Measurements from ENCODE around the gene ARHGAP10.

The ARHGAP10 gene

DNA sequence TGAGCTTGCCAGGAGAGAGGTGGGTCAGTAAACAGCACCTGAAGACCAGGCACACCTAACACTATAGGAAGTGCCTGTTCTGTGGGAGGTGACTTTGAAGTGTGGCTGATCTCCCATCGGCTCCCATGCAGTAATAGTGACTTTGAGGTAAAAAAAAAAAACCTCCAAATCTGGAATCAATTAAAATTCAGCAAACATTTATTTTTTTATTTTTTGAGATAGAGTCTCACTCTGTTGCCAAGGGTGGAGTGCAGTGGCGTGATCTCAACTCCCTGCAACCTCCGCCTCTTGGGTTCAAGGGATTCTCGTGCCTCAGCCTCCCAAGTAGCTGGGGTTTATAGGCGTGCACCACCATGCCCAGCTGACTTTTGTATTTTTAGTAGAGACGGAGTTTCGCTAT is 32.4 kb downstream of the ARHGAP10 start:
- intact Hi-C loops (cut with DNase I): no loop called here
- no peak for DNase-seq

DNA sequence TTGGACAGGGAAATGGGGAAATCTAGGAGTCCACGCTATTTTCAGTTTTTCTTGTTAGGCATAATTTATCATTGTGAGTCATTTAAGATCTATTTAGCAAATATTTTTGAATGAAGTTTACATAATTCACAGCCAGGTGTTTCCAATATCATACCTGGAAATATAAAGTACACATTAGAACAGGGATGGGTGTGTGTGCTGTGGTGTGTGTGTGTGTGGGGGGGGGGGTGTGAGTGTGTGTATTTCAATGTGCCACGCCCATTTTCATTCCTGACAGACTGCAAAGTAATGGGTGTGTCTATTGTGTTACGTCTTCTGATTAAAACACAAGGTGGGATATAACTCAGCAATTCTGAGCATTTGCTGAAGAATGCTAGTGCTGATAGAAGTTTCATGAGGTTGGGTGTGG is 33.2 kb downstream of the ARHGAP10 start:
- no peak for DNase-seq
- intact Hi-C loops (cut with DNase I): no loop called here

DNA sequence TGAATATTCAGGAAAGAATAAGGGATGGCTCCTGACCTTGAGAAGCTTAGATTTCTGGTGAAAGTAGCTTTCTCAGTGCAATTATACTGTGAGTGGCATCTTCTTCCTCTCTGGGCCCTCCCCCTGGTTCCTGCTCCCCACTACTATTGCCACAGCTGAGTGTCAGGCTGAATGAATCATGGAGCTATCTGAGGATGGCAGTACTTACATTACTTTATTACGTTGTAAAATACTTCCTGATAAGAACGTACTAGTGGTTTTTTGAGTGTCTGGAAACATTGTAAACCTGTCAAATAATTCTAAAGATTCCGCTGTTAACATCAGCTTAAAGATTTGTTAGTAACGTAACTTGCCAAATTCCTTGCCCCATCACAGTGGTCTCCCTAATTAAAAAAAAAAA is 36.2 kb downstream of the ARHGAP10 start:
- intact Hi-C loops (cut with DNase I): no loop called here

DNA sequence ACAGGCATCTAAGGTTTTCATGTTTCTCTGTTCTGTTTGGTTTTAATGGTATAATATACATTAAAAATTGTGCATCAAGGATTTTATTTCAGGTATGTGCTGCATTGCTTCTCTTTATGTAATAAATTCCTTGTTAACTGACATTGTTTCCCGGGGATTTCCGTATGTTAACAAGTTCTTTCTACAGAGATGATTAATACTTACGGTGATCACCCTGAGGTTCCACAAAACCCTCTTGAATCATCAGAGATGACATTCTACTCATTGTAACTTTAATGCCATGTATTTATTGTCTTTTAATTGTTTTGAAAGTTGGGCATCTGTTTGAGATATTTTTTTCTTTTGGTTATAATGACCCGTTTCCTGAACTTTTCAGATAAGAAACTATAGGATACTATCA is 37.5 kb downstream of the ARHGAP10 start:
- DNase-seq: no peak
- intact Hi-C loops (cut with DNase I): no loop called here

More for the DNA sequence above, 36.2 kb downstream of the ARHGAP10 start:
- DNase-seq: no peak

DNA sequence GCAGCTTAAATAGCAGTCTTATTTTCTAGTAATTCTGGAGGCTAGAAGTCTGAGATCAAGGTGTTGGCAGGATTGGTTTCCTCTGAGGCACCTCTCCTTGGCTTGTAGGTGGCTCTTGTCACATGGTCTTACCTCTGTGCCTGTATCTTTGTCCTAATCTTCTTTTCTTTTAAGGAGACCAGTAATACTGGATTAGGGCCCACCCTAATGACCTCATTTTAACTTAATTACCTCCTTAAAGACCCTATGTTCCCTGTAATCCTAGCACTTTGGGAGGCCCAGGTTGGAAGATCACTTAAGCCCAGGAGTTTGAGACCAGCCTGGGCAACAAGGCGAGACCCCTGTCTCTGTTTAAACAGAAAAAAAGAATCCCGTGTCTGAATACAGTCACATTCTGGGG is 38.9 kb downstream of the ARHGAP10 start:
- intact Hi-C loops (cut with DNase I): no loop called here
- no peak for DNase-seq

DNA sequence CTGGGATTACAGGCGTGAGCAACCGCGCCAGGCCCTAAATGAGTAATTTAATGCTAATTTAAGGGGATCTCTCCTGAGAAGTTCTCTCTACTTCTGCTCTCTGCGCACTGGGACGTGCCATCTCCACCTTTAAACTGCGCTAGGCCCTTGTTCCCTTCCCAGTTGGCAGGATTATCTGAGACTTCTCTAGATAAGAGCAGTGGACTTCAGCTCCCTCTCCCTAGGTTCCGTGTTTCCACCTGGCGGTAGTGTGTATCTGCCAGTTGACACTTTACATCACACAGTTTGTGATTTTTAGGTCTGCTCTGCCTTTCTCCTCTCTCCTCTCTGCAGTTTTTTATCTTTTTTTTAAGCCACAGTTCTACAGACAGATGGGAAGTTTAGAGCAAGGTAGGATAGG is 40.2 kb downstream of the ARHGAP10 start:
- intact Hi-C loops (cut with DNase I): no loop called here
- DNase-seq: no peak

DNA sequence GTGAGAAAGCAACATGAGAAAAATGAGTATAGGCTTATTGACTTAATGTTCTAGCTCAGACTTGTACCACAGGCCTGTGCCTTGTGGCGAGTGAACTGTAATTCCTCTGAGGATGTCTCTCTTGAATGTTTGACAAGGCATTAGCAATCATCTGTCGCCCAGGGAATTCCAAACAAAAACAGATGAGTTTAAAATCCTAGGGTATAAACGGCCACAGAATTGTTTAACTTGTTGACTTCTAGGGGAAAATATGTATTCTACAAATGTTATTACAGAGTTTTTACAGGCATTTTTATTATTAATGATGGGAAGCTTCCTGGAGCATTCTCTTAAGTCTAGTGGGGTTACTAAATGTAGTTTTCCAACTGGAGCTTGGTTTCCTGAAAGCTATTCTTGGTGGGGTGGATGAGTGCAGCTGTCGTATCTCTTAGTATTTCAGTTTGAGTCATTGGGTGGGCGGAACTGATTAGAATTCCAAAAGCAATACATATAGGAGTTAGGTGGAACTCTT is 40.6 kb downstream of the ARHGAP10 start:
- intact Hi-C loops (cut with DNase I): no loop called here

DNA sequence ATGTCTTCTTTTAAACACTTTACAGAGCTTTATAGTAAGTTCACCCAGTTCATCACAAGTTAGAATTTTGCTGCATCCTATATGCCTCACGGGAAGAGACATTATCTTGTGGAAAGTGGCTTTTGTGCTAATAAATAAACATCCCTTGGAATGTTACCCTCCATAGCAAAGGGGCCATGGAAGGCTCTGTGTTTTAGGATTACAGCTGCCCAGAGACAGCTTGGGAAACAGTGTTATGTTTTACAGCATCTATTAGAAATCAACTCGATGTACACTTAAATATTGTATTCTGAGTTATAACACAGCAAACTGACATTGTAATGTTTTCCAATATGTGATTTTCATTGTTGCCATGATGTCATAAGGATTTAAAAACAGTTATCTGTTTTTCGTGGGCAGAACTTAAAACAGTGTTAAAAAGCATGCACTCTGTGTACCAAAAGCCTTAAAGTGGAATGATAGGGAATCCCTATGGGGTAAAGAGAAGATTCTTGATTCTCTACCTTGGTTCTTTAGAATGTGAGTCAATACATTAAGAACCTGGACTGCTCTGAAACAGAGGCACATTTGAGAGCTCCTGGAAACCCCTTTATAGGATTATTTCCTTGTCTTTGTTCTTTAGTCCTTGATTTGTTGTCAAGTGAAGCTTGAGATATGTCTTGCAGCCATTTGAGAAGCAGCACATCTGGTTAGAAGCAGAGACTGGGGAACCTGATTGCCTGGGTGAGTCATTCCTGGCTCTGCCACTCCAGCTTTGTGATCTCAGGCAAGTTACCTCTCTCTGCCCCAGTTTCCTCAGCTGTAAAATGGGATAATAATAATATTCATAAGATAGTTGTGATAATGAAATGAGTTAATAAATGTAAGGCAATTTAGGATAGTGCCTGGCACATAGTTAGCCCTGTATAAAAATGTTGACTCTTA is 41.6 kb downstream of the ARHGAP10 start:
- intact Hi-C loops (cut with DNase I): no loop called here
- no peak for DNase-seq

More for the DNA sequence above, 40.6 kb downstream of the ARHGAP10 start:
- no peak for DNase-seq

DNA sequence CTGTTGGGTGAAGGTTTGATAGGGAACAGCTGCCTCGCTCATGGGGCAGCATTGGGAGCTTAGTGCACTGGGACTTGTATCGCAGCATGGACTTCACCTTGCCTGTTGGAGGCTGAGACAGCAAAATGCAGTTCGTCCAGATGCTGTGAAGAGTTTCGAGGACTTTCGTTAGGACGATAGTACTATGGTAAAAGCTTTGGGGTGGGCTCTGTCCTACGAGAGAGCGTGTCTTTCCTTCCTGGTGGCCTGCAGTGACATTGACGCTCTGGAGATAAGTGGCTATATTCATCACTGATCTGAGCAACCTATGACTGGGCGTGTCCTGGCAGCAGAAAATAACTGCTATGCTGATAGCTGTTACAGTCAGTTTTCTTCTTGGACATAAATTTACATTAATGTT is 44.8 kb downstream of the ARHGAP10 start:
- DNase-seq: no peak
- intact Hi-C loops (cut with DNase I): no loop called here

DNA sequence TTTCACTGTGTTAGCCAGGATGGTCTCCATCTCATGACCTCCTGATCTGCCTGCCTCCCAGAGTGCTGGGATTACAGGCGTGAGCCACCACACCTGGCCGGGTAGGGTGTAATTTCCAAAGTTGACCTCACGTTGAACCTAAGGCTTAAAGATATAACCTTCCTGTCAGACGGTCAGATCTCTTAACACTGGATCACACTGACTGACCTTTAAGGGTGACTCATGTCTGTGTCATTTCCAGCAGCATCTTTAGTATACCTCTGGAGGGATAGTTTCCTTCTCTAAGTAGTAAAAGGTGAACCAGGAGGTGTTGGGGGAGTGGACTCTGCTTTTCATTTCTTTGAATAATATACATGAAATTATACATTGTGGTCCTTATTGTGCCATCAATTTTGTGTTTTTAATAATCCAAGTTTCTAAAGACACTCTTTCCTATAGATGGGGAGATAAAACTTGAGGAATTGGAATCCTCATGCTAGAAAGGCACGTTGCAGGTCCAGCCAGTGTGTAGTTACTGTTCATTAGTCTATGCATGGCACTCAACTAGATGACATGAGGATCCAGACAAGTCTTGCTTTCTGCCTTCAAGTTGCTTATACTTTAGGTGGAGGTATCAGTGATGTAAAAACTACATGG is 45.7 kb downstream of the ARHGAP10 start:
- DNase-seq: no peak
- intact Hi-C loops (cut with DNase I): no loop called here

DNA sequence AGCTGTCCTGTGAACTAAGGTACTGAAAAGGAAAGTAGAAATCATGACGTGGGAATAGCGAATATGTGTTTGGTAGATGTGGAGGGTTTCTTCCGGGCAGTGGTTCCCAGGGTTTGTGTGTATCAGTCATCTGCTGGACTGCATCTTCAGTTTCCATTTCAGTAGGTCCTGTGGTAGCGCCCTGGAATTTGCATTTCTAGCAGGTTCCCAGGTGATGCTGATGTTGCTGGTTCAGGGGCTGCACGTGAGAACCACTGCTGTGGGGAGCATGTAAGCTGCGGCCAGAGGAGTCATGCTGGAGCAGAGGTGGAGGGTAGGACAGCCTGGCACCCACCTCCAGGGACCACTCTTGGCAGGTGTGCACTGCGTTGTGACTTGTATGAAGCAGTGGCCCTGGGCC is 47.1 kb downstream of the ARHGAP10 start:
- intact Hi-C loops (cut with DNase I): no loop called here

DNA sequence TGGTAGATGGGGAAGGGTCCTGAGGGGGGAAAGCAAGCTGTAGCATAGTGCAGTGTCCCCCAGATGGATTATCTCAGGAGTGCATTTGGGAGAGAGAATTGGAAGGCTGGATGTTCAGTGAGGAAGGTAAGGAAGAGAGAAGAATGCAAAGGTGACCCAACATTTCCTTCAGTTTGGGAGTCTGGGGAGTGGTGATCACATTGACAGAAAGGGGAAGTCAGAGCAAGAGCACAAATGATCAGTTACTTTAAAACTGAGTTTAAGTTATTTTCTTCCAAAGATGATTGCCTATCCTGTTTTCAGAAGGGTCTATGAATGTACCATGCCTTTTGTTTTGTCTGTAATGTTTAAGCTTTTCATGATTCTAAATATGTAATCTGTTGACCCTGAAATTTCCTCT is 47.6 kb downstream of the ARHGAP10 start:
- no peak for DNase-seq
- intact Hi-C loops (cut with DNase I): no loop called here

More for the DNA sequence above, 47.1 kb downstream of the ARHGAP10 start:
- no peak for DNase-seq

DNA sequence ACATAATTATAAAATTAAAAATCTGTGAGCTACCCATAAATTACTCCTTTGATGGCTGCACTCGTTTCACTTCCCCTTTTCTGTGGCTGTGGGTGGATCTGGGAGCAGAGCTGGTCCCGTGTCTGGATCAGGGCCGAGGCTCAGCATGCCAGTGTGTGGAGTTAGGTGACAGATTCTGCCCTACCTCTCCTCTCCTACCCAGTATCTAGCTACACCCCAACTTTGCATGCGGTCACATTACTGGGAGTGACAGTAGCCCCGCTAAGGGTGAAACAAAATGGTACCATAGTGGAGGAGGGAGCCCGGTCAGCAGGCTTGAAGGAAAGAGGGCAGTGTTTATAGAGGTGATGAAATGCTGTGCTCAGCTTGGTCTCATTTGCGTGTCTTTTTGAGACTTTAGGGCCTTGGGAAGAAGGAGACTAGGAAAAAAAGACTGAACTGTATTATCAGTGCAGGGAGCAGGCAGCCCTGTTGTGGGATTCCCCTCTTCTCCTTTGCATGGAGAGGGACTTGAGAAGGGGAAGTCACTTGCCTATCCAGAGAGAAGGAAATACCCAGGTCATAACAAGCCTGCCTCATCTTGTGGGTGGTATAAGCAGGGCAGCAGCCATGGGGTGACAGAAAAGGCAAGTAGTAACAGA is 48.4 kb downstream of the ARHGAP10 start:
- intact Hi-C loops (cut with DNase I): no loop called here
- DNase-seq: no peak

DNA sequence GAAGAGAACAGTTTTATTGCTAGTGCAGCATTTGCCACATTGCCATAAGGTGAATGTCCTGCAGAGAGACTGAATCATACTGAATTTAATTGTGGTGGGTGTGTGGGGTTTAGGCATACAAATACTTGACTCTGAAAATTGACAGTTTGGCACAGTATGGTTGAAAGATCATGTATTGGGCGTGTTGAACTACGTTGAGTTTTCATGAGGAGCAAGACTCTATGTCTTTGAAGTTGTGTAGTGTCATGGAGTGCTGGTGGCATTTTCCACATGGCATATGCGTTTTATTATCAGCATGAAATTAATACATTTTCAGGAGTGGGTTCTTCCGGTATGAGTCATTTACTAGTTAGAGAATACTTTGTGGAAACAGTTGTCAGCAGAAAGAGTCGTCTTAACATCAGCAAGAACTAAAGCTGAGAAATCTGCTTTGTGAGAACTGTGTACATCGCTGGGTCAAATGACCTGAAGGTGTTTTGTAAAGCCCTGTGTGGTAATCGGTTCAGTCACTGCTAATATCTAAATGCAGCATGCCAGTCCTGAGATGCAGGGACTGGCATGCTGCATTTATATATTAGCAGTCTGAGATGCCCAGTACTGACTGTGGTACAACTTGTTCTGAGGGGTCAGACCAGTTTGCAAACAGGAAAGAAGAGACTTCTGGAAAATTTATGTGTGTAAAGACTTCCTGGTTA is 50.3 kb downstream of the ARHGAP10 start:
- intact Hi-C loops (cut with DNase I): no loop called here
- no peak for DNase-seq

DNA sequence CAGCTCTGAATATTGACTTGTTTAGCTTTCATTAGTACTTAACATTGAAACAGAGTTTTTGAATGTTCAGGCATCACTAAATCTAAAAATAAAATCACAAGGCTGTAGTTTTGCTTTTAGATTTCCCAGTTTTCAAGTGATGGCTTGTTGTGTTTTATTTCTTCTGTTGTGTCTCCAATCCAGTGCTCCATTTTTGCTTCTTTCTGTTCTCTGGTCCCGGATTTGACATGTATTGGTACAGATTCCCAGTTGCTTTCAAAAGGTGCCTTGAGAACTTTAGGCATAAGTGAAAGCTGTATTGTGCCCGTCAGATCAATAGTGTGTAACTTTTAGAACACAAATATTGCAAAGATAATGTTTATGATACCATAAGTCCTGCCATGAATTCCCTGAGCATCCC is 53.2 kb downstream of the ARHGAP10 start:
- no peak for DNase-seq
- intact Hi-C loops (cut with DNase I): no loop called here

DNA sequence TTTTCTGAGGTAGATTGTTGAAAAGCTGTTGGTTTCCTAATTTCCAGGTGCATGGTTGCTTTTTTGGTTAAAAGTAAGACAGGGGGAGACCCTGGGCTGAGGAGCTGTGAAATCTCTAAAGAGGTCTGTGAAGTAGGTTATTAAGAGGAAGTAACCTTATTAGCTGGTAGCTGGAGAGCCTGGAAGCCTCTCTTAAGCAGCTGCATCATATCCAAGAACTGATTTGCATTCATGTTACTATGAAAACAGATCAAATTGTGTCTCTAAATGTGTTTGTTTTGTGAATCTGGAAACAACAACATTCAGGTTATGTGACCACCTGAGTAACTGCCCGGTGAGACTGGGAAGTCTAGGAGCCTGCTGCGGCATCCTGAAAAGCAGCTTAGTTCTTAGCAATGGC is 54.1 kb downstream of the ARHGAP10 start:
- intact Hi-C loops (cut with DNase I): no loop called here
- no peak for DNase-seq

DNA sequence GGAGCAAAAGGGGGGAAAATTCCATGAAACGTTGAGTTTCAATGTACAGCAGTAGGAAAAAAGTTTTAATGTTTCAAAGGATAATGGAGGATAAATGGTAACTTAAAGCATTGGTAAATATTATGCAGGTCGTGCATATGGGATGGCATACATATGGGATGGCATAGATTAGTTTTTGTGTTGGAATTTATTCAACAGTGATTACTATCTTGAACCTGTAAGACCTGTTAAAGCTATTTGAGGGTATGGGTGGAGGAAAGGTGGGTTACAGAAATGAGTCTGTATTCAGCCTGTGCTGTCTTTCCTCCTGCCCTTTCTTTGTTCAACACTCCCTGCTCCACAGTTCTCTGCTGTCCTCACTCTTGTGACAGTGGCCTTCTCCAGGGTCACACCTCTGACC is 54.6 kb downstream of the ARHGAP10 start:
- DNase-seq: no peak
- intact Hi-C loops (cut with DNase I): no loop called here

DNA sequence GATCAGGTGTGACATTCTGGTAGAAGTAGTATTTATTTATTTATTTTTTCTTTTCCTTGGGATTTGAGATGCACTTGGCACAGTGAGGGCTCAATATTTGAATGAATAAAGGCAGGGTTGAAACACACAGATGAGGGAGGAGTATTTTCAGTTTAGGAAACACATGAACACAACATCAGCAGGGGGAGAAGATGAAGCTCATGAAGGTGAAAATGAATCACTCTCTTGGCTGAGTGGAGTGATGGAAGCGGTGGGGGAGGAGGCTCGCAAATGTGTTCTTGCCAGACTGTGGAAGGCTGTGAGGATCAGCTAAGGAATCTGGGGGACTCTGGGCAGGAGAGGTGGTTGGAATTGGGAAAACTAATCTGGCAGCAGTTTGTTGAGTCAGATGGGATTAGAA is 55.3 kb downstream of the ARHGAP10 start:
- DNase-seq: peak in 4 of 10 donors; percentile 12 to 87 (median 26)
- intact Hi-C loops (cut with DNase I): no loop called here

DNA sequence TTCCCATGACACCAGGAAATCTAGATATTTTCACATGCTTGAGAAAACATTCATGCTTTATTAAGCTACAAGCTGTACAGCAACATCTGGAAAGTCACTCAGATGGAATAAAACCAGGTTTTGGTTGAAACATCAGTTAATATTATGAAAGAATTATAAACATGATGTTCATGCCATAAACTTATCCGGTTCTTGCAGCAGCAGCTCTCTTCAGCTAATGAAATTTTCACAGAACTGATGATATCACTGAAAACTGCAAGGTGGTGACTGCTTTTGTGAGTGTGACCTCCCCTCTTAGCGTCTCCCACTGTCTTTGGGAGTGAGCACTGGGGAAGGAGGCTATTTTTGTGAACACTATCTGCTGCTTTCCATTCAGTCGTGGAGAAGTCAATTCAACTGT is 56.9 kb downstream of the ARHGAP10 start:
- no peak for DNase-seq

DNA sequence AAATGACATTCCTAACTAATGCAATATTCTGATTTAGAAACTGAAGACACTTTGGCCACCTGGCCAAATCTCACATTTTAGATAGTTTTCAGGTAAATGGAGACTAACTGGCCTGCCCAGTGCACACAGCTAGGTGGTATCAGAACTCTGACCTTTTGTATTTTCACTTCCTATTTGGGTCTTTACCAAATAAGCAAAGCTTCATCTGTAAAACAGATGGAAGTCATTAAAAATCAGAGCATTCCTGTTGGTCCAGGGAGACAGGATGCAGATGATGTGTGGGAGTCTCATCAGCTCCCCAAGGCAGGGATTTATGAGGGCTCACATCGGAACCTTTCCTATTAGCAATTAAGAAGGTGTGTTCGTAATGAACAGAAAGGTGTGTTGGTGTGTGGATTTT is 57.7 kb downstream of the ARHGAP10 start:
- intact Hi-C loops (cut with DNase I): no loop called here
- DNase-seq: no peak

More for the DNA sequence above, 56.9 kb downstream of the ARHGAP10 start:
- intact Hi-C loops (cut with DNase I): no loop called here

DNA sequence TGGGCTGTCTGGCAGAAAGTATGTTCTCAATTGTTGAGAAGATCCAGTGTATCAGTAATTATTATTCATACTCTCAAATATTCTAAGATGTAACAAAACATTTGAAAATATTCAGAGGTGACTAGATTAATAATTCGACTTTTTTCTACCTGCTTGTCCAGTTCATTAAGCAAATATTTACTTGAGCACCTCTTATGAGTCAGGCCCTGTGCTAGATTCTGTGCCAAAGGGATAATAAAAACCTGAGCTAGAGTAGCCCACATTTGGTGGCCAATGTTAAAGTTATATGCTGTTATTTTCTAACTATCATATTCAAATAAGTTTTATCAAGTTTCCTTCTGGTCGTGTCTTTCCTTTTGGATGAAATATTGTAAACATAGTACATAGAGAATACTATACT is 58.5 kb downstream of the ARHGAP10 start:
- DNase-seq: no peak
- intact Hi-C loops (cut with DNase I): no loop called here

All from posterior cingulate gyrus (tissue), 11 donors.